H9 (cell line): ENCODE measurements around the gene SULT2B1. TPM values are rescaled to one million over a fixed set of nuclear protein-coding genes. Genes with fewer than 3 reads are reported as not detected.

Experiments
- DNase-seq: peaks from one replicate; pipeline ENCODE4 v3.0.0-alpha.2; 2017
- H2AFZ ChIP-seq: one replicate; pipeline ENCODE4 v1.6.1; 2013; ENCODE audit warnings: mild to moderate bottlenecking, low read length, control low read depth, moderate library complexity
- H2AK5ac ChIP-seq: 2 replicates; pipeline ENCODE4 v1.6.1; 2013; ENCODE audit warnings: low read length, control low read depth, mixed read lengths; ENCODE audit not compliant: insufficient read length
- H2BK120ac ChIP-seq: one replicate; pipeline ENCODE4 v1.6.1; 2013; ENCODE audit warnings: low read depth, mild to moderate bottlenecking, low read length, control low read depth, inconsistent platforms; ENCODE audit not compliant: poor library complexity, severe bottlenecking
- H2BK12ac ChIP-seq: 2 replicates; pipeline ENCODE4 v1.6.1; 2013; ENCODE audit warnings: low read length, control low read depth, mixed read lengths, low read depth; ENCODE audit not compliant: insufficient read length
- H2BK15ac ChIP-seq: 2 replicates; pipeline ENCODE4 v1.6.1; 2013; ENCODE audit warnings: low read depth, low read length, control low read depth
- H2BK20ac ChIP-seq: one replicate; pipeline ENCODE4 v1.6.1; 2013; ENCODE audit warnings: low read depth, mild to moderate bottlenecking, low read length, control low read depth, inconsistent platforms; ENCODE audit not compliant: poor library complexity, severe bottlenecking
- H2BK5ac ChIP-seq: 2 replicates; pipeline ENCODE4 v1.6.1; 2013; ENCODE audit warnings: low read length, control low read depth, mixed read lengths; ENCODE audit not compliant: insufficient read length
- H3K14ac ChIP-seq: 2 replicates; pipeline ENCODE4 v1.6.1; 2013; ENCODE audit warnings: low read length, control low read depth; ENCODE audit not compliant: insufficient read depth
- H3K18ac ChIP-seq: 2 replicates; pipeline ENCODE4 v1.6.1; 2013; ENCODE audit warnings: low read depth, mild to moderate bottlenecking, mixed read lengths, low read length, control low read depth; ENCODE audit not compliant: insufficient read length
- H3K23ac ChIP-seq: 2 replicates; pipeline ENCODE4 v1.6.1; 2013; ENCODE audit warnings: low read length, control low read depth, mixed read lengths, low read depth; ENCODE audit not compliant: insufficient read length
- H3K23me2 ChIP-seq: 2 replicates; pipeline ENCODE4 v1.6.1; 2013; ENCODE audit warnings: low read depth, mild to moderate bottlenecking, mixed read lengths, low read length, control low read depth; ENCODE audit not compliant: insufficient read length, poor library complexity, severe bottlenecking
- H3K27ac ChIP-seq: 2 replicates; pipeline ENCODE4 v1.5.1; 2013; ENCODE audit warnings: low read length, control low read depth, mixed read lengths, low read depth; ENCODE audit not compliant: insufficient read length
- H3K27me3 ChIP-seq: 2 replicates; pipeline ENCODE4 v1.6.1; 2013; ENCODE audit warnings: low read length, control low read depth, inconsistent platforms; ENCODE audit not compliant: insufficient read depth
- H3K4ac ChIP-seq: 2 replicates; pipeline ENCODE4 v1.6.1; 2013; ENCODE audit warnings: low read depth, mild to moderate bottlenecking, control low read depth, inconsistent platforms, low read length, moderate library complexity
- H3K4me1 ChIP-seq: 2 replicates; pipeline ENCODE4 v1.6.1; 2013; ENCODE audit warnings: low read length, control low read depth, inconsistent platforms; ENCODE audit not compliant: insufficient read depth
- H3K4me2 ChIP-seq: 2 replicates; pipeline ENCODE4 v1.6.1; 2013; ENCODE audit warnings: low read length, control low read depth, mixed read lengths; ENCODE audit not compliant: insufficient read length, insufficient read depth
- H3K56ac ChIP-seq: 2 replicates; pipeline ENCODE4 v1.6.1; 2013; ENCODE audit warnings: low read depth, mild to moderate bottlenecking, mixed read lengths, low read length, control low read depth; ENCODE audit not compliant: insufficient read length
- H3K79me1 ChIP-seq: 2 replicates; pipeline ENCODE4 v1.6.1; 2013; ENCODE audit warnings: low read depth, mild to moderate bottlenecking, moderate library complexity, low read length, control low read depth, inconsistent platforms; ENCODE audit not compliant: insufficient read depth, poor library complexity, severe bottlenecking
- H3K79me2 ChIP-seq: 2 replicates; pipeline ENCODE4 v1.6.1; 2013; ENCODE audit warnings: low read length, control low read depth, inconsistent platforms; ENCODE audit not compliant: insufficient read depth
- H3K9ac ChIP-seq: 2 replicates; pipeline ENCODE4 v1.6.1; 2013; ENCODE audit warnings: low read length, control low read depth, mixed read lengths; ENCODE audit not compliant: insufficient read length; ENCODE audit errors: extremely low read depth
- H3K9me3 ChIP-seq: one replicate; pipeline ENCODE4 v1.6.1; 2013; ENCODE audit warnings: low read depth, low read length, inconsistent platforms; ENCODE audit not compliant: control insufficient read depth
- H3T11ph ChIP-seq: one replicate; pipeline ENCODE4 v1.6.1; 2013; ENCODE audit warnings: mild to moderate bottlenecking, low read length, control low read depth, inconsistent platforms
- H4K20me1 ChIP-seq: one replicate; pipeline ENCODE4 v1.6.1; 2013; ENCODE audit not compliant: control insufficient read depth, insufficient read length, insufficient read depth
- H4K5ac ChIP-seq: 2 replicates; pipeline ENCODE4 v1.6.1; 2013; ENCODE audit warnings: low read depth, mild to moderate bottlenecking, mixed read lengths, low read length, control low read depth; ENCODE audit not compliant: insufficient read length
- H4K8ac ChIP-seq: replicated peaks from 2 replicates; pipeline ENCODE4 v1.6.1; 2013; ENCODE audit warnings: low read length, control low read depth, mixed read lengths, low read depth; ENCODE audit not compliant: insufficient read length
- H4K91ac ChIP-seq: 2 replicates; pipeline ENCODE4 v1.6.1; 2013; ENCODE audit warnings: low read depth, mild to moderate bottlenecking, moderate library complexity, mixed read lengths, low read length, control low read depth; ENCODE audit not compliant: insufficient read length
- H3K27ac Mint-ChIP-seq, 3 experiments: 2 replicates in 2 of 3; 3 replicates in 1 of 3; pipeline ENCODE4 v1.8.0; 2020 to 2021; ENCODE audit warnings: mixed read lengths in 3 of 3, mild to moderate bottlenecking in 1 of 3, moderate library complexity in 1 of 3
- H3K27me3 Mint-ChIP-seq: 2 replicates; pipeline ENCODE4 v1.8.0; 2021; ENCODE audit warnings: low read depth, mild to moderate bottlenecking, moderate library complexity, mixed read lengths
- H3K36me3 Mint-ChIP-seq, 3 experiments: 2 replicates in 2 of 3; 3 replicates in 1 of 3; pipeline ENCODE4 v1.8.0; 2020 to 2021; ENCODE audit warnings: low read depth in 3 of 3, mixed read lengths in 3 of 3; ENCODE audit not compliant: insufficient read depth in 1 of 3
- H3K4me1 Mint-ChIP-seq, 2 experiments: 2 replicates each; pipeline ENCODE4 v1.8.0; 2020; ENCODE audit warnings: mixed read lengths in 2 of 2
- H3K4me3 Mint-ChIP-seq, 2 experiments: 2 replicates in 1 of 2; 3 replicates in 1 of 2; pipeline ENCODE4 v1.8.0; 2020 to 2021; ENCODE audit warnings: mild to moderate bottlenecking in 2 of 2, mixed read lengths in 2 of 2, moderate library complexity in 1 of 2
- H3K9me3 Mint-ChIP-seq, 2 experiments: 2 replicates in 1 of 2; 3 replicates in 1 of 2; pipeline ENCODE4 v1.8.0; 2020; ENCODE audit warnings: mild to moderate bottlenecking in 2 of 2, mixed read lengths in 2 of 2, moderate library complexity in 1 of 2
- WGBS: extraction: QIAGEN DNeasy Blood & Tissue Kit; methylation state at CpG from one replicate; pipeline ENCODE4 v1.1.7; 2013; ENCODE audit warnings: missing lambda C conversion rate, low lambda C conversion rate, mixed read lengths; ENCODE audit not compliant: insufficient read length; ENCODE audit errors: extremely low coverage; 5-methylcytosine and 5-hydroxymethylcytosine counted together
- total RNA-seq: library from RNA; stranded (reverse); gene quantifications from 2 replicates; pipeline ENCODE4 v1.2.1, GENCODE V29; 2021
- TF ChIP-seq, protein P1 (sequence below): fragments of 200-600 bp; sonication (generic); conservative IDR thresholded peaks from 3 replicates; pipeline ENCODE4 v1.8.0; 2021; ENCODE audit warnings: antibody characterized with exemption, mild to moderate bottlenecking

SULT2B1 gene
- total RNA-seq, 1 experiment from 2014 or later: 1.7 TPM

DNA sequence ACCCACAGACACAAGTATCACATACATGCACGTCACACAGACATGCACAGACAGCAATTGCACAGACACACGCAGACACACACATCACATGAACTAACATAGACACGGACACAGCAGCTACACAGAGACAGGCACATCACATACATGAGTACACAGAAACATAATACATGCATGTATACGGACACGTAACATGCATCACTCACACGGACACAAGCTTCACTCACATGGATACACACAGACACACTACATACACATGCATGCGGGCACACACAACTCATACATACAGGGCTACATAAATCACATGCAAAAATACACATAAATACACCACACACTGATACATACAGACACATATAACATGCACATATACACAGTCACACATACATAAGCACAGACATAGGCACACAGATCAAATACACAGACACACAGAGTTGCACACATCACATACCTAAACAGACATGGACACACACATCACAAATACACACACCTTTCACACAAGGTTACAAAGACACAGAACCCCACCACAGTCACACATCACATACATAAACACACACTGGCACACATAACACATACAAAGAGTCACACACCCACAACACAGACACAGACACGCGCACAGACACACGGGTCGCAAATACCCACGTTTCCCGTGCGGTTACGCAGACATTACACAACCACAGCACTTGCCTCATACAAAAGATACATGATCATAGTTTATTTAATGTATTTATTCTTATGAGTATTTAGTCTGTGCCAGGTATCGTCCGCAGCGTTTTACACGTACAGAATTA lies 39.3 kb upstream of the SULT2B1 start:
- no peak overlapping the region for H2BK12ac ChIP-seq
- no peak overlapping the region for H2BK5ac ChIP-seq
- no peak overlapping the region for H3K14ac ChIP-seq
- TF ChIP-seq, protein P1, sequence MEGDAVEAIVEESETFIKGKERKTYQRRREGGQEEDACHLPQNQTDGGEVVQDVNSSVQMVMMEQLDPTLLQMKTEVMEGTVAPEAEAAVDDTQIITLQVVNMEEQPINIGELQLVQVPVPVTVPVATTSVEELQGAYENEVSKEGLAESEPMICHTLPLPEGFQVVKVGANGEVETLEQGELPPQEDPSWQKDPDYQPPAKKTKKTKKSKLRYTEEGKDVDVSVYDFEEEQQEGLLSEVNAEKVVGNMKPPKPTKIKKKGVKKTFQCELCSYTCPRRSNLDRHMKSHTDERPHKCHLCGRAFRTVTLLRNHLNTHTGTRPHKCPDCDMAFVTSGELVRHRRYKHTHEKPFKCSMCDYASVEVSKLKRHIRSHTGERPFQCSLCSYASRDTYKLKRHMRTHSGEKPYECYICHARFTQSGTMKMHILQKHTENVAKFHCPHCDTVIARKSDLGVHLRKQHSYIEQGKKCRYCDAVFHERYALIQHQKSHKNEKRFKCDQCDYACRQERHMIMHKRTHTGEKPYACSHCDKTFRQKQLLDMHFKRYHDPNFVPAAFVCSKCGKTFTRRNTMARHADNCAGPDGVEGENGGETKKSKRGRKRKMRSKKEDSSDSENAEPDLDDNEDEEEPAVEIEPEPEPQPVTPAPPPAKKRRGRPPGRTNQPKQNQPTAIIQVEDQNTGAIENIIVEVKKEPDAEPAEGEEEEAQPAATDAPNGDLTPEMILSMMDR: no peak
- H3K36me3 Mint-ChIP-seq: 0 out of 7 replicates have a peak, but pooled peaks cover 0 to 3% (median 0%) of the 10 kb centered on the region in 3 experiments
- no peak overlapping the region for H3K56ac ChIP-seq
- no peak overlapping the region for H3K23ac ChIP-seq
- no peak overlapping the region for H3K9ac ChIP-seq
- H3K79me1 ChIP-seq: no peaks in the 10 kb centered on the region
- no peak overlapping the region for H3K4ac ChIP-seq
- H3K4me3 Mint-ChIP-seq: no peak overlapping the region
- no peaks in the 10 kb centered on the region for H3K9me3 ChIP-seq
- H3K27ac ChIP-seq: no peak overlapping the region
- no peaks in the 10 kb centered on the region for H3K4me1 ChIP-seq
- H2BK15ac ChIP-seq: no peak overlapping the region
- H3K4me2 ChIP-seq: peak overlapping the region; percentile 31
- no CpG with 5 or more reads among the region's 19 CpGs for WGBS
- H2BK120ac ChIP-seq: no peak overlapping the region
- H3K23me2 ChIP-seq: peaks cover 12% of the 10 kb centered on the region
- H3K27me3 ChIP-seq: peaks cover 2% of the 10 kb centered on the region; the same call in 1 of the 2 replicates
- no peak overlapping the region for H3K18ac ChIP-seq
- no peak overlapping the region for H2AK5ac ChIP-seq
- no peak overlapping the region for H3K27ac Mint-ChIP-seq
- H4K20me1 ChIP-seq: no peaks in the 10 kb centered on the region
- peaks cover 17 to 31% of the 10 kb centered on the region in 2 experiments for H3K4me1 Mint-ChIP-seq
- no peak overlapping the region for H4K5ac ChIP-seq
- peaks cover 6% of the 10 kb centered on the region for H3K27me3 Mint-ChIP-seq
- no peak overlapping the region for H2AFZ ChIP-seq
- no peak overlapping the region for H4K91ac ChIP-seq
- H3T11ph ChIP-seq: no peak overlapping the region
- no peak overlapping the region for H2BK20ac ChIP-seq
- DNase-seq: no peak
- H3K79me2 ChIP-seq: no peaks in the 10 kb centered on the region
- no peak overlapping the region for H4K8ac ChIP-seq
- H3K9me3 Mint-ChIP-seq: no peaks in the 10 kb centered on the region
